GM12878 (cell line): ENCODE measurements around the gene TPCN2. TPM values are rescaled to one million over a fixed set of nuclear protein-coding genes. Genes with fewer than 3 reads are reported as not detected.

Source experiments
- ATAC-seq: fragments of 200-7000 bp; cut with Tn5 transposase; 3 replicates; pipeline ENCODE4 v1.9.1; 2020; ENCODE audit warnings: mild to moderate bottlenecking, moderate library complexity
- BruUV-seq: library from RNA; stranded (reverse); fragments of 400-500 nt; replicated peaks from 2 replicates; lab custom pipeline; 2021; lab: Mats Ljungman, UMichigan
- CTCF ChIA-PET: fragments of 300-600 bp; sonication (Branson Sonifier 250); formaldehyde crosslinking; extraction: SDS; loops from one replicate; lab custom pipeline; 2021; ENCODE audit warnings: inconsistent platforms; lab: Yijun Ruan, JAX
- POLR2A ChIA-PET: fragments of 350-600 bp; formaldehyde crosslinking; extraction: SDS; loops from one replicate; lab custom pipeline; 2021; ENCODE audit warnings: inconsistent platforms; lab: Charles Lee
- RAD21 ChIA-PET: fragments of 300-600 bp; sonication (Branson Sonifier 250); formaldehyde crosslinking; loops from one replicate; lab custom pipeline; 2023; ENCODE audit warnings: antibody characterized with exemption; ENCODE audit not compliant: unreplicated experiment; lab: Charles Lee
- SMC1A ChIA-PET: fragments of 300-600 bp; sonication (Branson Sonifier 250); formaldehyde crosslinking; loops from one replicate; lab custom pipeline; 2023; ENCODE audit not compliant: unreplicated experiment, uncharacterized antibody; lab: Charles Lee
- DNase-seq: peaks from one replicate; pipeline ENCODE4 v3.0.0-alpha.2; 2011; ENCODE audit warnings: low read depth, low spot score
- FAIRE-seq: peaks from 3 replicates; lab custom pipeline; 2011; peaks lifted over from hg19 to GRCh38; lab: Jason Lieb, UNC
- H2AFZ ChIP-seq: 2 replicates; pipeline ENCODE4 v1.6.0; 2011; ENCODE audit warnings: low read depth, low read length, control low read depth; ENCODE audit not compliant: control insufficient read depth
- H3K27ac ChIP-seq: 2 replicates; pipeline ENCODE4 v1.5.1; 2011; ENCODE audit warnings: control low read depth; ENCODE audit not compliant: control insufficient read depth, insufficient read depth
- H3K27me3 ChIP-seq, 2 experiments: replicated peaks in 1 of 2; 2 replicates each; pipeline versions ENCODE4 v1.6.0 to v1.6.1; 2011; ENCODE audit warnings: low read length in 1 of 2; ENCODE audit not compliant: control insufficient read depth in 2 of 2, insufficient read depth in 2 of 2
- H3K36me3 ChIP-seq, 2 experiments: 2 replicates each; pipeline ENCODE4 v1.5.1; 2011; ENCODE audit warnings: low read length in 1 of 2; ENCODE audit not compliant: control insufficient read depth in 2 of 2, insufficient read depth in 2 of 2
- H3K4me1 ChIP-seq: 2 replicates; pipeline ENCODE4 v1.6.1; 2011; ENCODE audit warnings: mild to moderate bottlenecking, low read length, moderate library complexity, mixed read lengths; ENCODE audit not compliant: control insufficient read depth, insufficient read depth
- H3K4me2 ChIP-seq: 2 replicates; pipeline ENCODE4 v1.6.0; 2011; ENCODE audit warnings: control low read depth; ENCODE audit not compliant: control insufficient read depth, insufficient read depth
- H3K4me3 ChIP-seq: fragments of 200-600 bp; sonication (generic); 2 replicates; pipeline ENCODE4 v1.5.1; 2016
- H3K79me2 ChIP-seq: 2 replicates; pipeline ENCODE4 v1.6.0; 2011; ENCODE audit warnings: low read length; ENCODE audit not compliant: control insufficient read depth, insufficient read depth
- H3K9ac ChIP-seq: 2 replicates; pipeline ENCODE4 v1.8.0; 2011; ENCODE audit warnings: low read length, control low read depth, mixed read lengths; ENCODE audit not compliant: control insufficient read depth, insufficient read depth
- H3K9me3 ChIP-seq: replicated peaks from 3 replicates; pipeline ENCODE4 v1.5.1; 2011; ENCODE audit warnings: mild to moderate bottlenecking, low read length; ENCODE audit not compliant: control insufficient read depth, insufficient read depth
- H4K20me1 ChIP-seq: 2 replicates; pipeline ENCODE4 v1.6.0; 2011; ENCODE audit not compliant: control insufficient read depth, insufficient read depth
- ATF7 ChIP-seq: fragments of 450-650 bp; IDR thresholded peaks from 2 replicates; pipeline ENCODE4 v1.6.1; 2016; ENCODE audit warnings: low read depth, mild to moderate bottlenecking
- CEBPB ChIP-seq, 2 experiments: fragments of 150-350 bp in 1 of 2; IDR thresholded peaks; 2 replicates each; pipeline ENCODE4 v1.6.1; 2012 to 2014; ENCODE audit warnings: low read depth in 2 of 2, low read length in 2 of 2, borderline replicate concordance in 1 of 2, inconsistent platforms in 1 of 2
- ESRRA ChIP-seq: IDR thresholded peaks from 2 replicates; pipeline ENCODE4 v1.6.1; 2012; ENCODE audit warnings: mild to moderate bottlenecking, low read length, improper control_type of control experiment
- FOXK2 ChIP-seq: fragments of 450-650 bp; IDR thresholded peaks from 2 replicates; pipeline ENCODE4 v1.6.1; 2017; ENCODE audit warnings: mild to moderate bottlenecking, moderate library complexity
- MYB ChIP-seq: fragments of 150-350 bp; IDR thresholded peaks from 2 replicates; pipeline ENCODE4 v1.6.1; 2014; ENCODE audit warnings: mild to moderate bottlenecking, low read depth, low read length, borderline replicate concordance
- NR2C2 ChIP-seq: IDR thresholded peaks from 2 replicates; pipeline ENCODE4 v1.6.1; 2011; ENCODE audit warnings: borderline replicate concordance, low read depth; ENCODE audit not compliant: control insufficient read depth, insufficient read length
- PAX5 ChIP-seq: IDR thresholded peaks from 2 replicates; pipeline ENCODE4 v1.6.1; 2011; ENCODE audit warnings: low read depth, low read length, borderline replicate concordance
- PAX8 ChIP-seq: fragments of 450-650 bp; IDR thresholded peaks from 2 replicates; pipeline ENCODE4 v1.6.1; 2017; ENCODE audit warnings: mild to moderate bottlenecking, moderate library complexity
- POLR2A ChIP-seq: IDR thresholded peaks from 2 replicates; pipeline ENCODE4 v1.6.1; 2011; ENCODE audit warnings: low read depth, mild to moderate bottlenecking, low read length
- SP1 ChIP-seq: IDR thresholded peaks from one replicate; pipeline ENCODE4 v1.6.1; 2011; ENCODE audit warnings: low read depth, low read length
- TCF3 ChIP-seq: IDR thresholded peaks from 2 replicates; pipeline ENCODE4 v1.6.1; 2012; ENCODE audit warnings: low read depth, mild to moderate bottlenecking, low read length, borderline replicate concordance; ENCODE audit not compliant: insufficient read depth
- WGBS: methylation state at CpG from one replicate; pipeline ENCODE4 v1.1.6; 2016; ENCODE audit warnings: low lambda C conversion rate; ENCODE audit not compliant: insufficient replicate concordance, insufficient coverage; ENCODE audit errors: missing lambda C conversion rate; 5-methylcytosine and 5-hydroxymethylcytosine counted together
- in situ Hi-C: fragments of 300-500 bp; cut with MboI; formaldehyde crosslinking; loops from 9 replicates; pipeline ENCODE4 v1.14.3; 2018; ENCODE audit warnings: mixed read lengths
- intact Hi-C: fragments of 100-400 bp; cut with micrococcal nuclease; formaldehyde crosslinking; loops from one replicate; pipeline ENCODE4 v1.14.2; 2022; ENCODE audit not compliant: unreplicated experiment
- polyA plus RNA-seq, 11 experiments: library from polyadenylated mRNA; depleted of rRNA in 4 of 11; unstranded in 6 of 11; stranded (reverse) in 5 of 11; fragments of >200 nt; fragmentation: Nextera tagmentation in 4 of 11; fragmentation: Illumina TruSeq in 1 of 11; extraction: Ambion mirVana in 4 of 11; extraction: Trizol in 1 of 11; gene quantifications; 1 replicate in 1 of 11; 2 replicates in 10 of 11; pipeline versions ENCODE4 v1.2.1 to v1.2.3, GENCODE V29; 2011 to 2016; ENCODE audit warnings: inconsistent platforms in 2 of 11, missing spikeins in 2 of 11, low read depth in 1 of 11
- total RNA-seq, 4 experiments: library from RNA; depleted of rRNA in 3 of 4; stranded (reverse); fragments of >200 nt in 3 of 4; fragmentation: Illumina TruSeq in 1 of 4; extraction: Trizol in 1 of 4; gene quantifications; 2 replicates each; pipeline versions ENCODE4 v1.2.1 to v1.2.3, GENCODE V29; 2013 to 2021
- TF ChIP-seq, protein P1 (sequence below): fragments of 450-650 bp; formaldehyde crosslinking; IDR thresholded peaks from 2 replicates; pipeline ENCODE4 v1.4.0; 2020; ENCODE audit warnings: mild to moderate bottlenecking, moderate library complexity
- TF ChIP-seq, protein P2 (sequence below): fragments of 450-650 bp; IDR thresholded peaks from 2 replicates; pipeline ENCODE4 v1.6.1; 2017; ENCODE audit warnings: mild to moderate bottlenecking, low read depth, inconsistent platforms; ENCODE audit not compliant: poor library complexity, severe bottlenecking
- TF ChIP-seq, protein P3 (sequence below): fragments of 450-650 bp; IDR thresholded peaks from 2 replicates; pipeline ENCODE4 v1.6.1; 2017; ENCODE audit warnings: low read depth, mild to moderate bottlenecking, moderate library complexity

The TPCN2 gene
- total and polyA plus RNA-seq, 10 of the 15 experiments (the other 5 are each of a cell fraction or from before 2014, with no cell fraction given): 1.7 to 18.4 (median 8.4) TPM

DNA sequence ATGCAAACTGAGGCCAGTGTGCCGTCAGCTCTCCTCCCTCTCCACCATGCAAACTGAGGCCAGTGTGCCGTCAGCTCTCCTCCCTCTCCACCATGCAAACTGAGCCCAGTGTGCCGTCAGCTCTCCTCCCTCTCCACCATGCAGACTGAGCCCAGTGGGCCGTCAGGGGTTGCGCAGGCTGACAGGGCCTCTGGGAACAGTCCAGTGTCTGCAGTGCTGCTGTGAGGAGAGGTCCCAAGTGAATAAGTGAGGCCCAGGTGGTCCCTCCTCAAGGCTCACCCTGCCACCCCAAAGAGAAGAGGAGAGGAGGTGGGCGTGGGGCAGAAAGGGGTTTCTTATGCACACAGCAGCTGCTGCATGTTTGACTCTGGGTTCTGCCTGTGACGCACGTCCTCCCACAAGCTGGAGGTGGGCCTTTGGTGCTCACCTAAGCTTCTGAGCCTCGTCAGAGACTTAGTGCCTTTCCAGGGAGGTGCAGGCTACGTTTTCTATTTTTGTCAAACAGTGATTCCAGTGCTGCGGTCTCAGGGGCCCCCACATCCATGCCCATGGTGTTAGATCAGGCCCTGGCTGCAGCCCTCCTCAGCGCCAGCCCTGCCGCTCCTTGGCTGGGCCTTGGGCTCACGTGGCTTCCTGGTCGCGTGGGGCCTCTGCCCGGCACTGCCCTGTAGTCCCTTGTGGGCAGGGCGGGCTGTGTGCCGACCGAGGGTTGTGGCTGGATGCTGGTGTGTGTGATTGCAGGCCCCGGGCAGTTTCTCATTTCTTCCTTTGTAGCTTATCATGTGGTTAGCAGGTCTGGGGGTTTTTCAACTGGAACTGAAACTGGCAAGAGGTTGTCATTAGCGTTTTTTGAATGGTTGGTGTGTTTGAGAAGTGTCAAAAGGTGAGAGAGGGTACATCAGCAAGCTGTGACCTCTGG lies 7.1 kb downstream of the TPCN2 start:
- no peaks in the 10 kb centered on the region for H3K9me3 ChIP-seq
- FAIRE-seq (peak; percentile 94), ATAC-seq (peak; percentile 85), DNase-seq (peak; percentile 94)
- WGBS: 21% methylated on average over 22 of the region's 22 CpGs
- intact Hi-C loops (loop anchor here (1.0 to 10.0 kb wide), 2 partner anchors 211 to 241 kb away; partner anchors contain the start of gene CPT1A), in situ Hi-C loops (no loop called here)
- H3K9ac ChIP-seq: peak overlapping the region; percentile 71
- peak overlapping the region; percentile 43; the same call in 1 of the 2 replicates for H3K4me3 ChIP-seq
- CTCF ChIA-PET: interaction anchor here (1.1 to 3.0 kb wide), 3 partner anchors 10 to 31 kb away, joined by 3 to 11 read pairs (median 3); no protein-coding TSS in a partner anchor
- POLR2A ChIA-PET: interaction anchor here (0.6 to 1.3 kb wide), 3 partner anchors 20 to 546 kb away, joined by 3 read pairs; no protein-coding TSS in a partner anchor
- SMC1A ChIA-PET: interaction anchor here (0.6 to 3.3 kb wide), 8 partner anchors 12 to 241 kb away, joined by 3 to 10 read pairs (median 4); no protein-coding TSS in a partner anchor
- no TSS peak for BruUV-seq
- peak overlapping the region; percentile 55 for H2AFZ ChIP-seq
- peak overlapping the region; percentile 92 for H3K27ac ChIP-seq
- no peaks in the 10 kb centered on the region for H3K27me3 ChIP-seq
- RAD21 ChIA-PET: interaction anchor here (1.5 to 1.9 kb wide), 6 partner anchors 7 to 587 kb away, joined by 3 to 7 read pairs (median 4); no protein-coding TSS in a partner anchor
- H3K36me3 ChIP-seq: peaks cover 5 to 15% of the 10 kb centered on the region in 2 experiments
- peaks cover 42% of the 10 kb centered on the region for H3K79me2 ChIP-seq
- peaks cover 50% of the 10 kb centered on the region for H3K4me1 ChIP-seq
- no peaks in the 10 kb centered on the region; the same call in 1 of the 2 replicates for H4K20me1 ChIP-seq
- peak overlapping the region; percentile 98 for H3K4me2 ChIP-seq
- no peak for TF ChIP-seq CEBPB (IDR thresholded peaks at IDR 0.05; ENCODE audit: borderline replicate concordance in 1 of 2, low read depth in 2 of 2, low read length in 2 of 2)
- TF ChIP-seq FOXK2: no peak
- TF ChIP-seq ESRRA: peak; percentile 72; the same call in 1 of the 2 replicates
- TF ChIP-seq, protein P1, sequence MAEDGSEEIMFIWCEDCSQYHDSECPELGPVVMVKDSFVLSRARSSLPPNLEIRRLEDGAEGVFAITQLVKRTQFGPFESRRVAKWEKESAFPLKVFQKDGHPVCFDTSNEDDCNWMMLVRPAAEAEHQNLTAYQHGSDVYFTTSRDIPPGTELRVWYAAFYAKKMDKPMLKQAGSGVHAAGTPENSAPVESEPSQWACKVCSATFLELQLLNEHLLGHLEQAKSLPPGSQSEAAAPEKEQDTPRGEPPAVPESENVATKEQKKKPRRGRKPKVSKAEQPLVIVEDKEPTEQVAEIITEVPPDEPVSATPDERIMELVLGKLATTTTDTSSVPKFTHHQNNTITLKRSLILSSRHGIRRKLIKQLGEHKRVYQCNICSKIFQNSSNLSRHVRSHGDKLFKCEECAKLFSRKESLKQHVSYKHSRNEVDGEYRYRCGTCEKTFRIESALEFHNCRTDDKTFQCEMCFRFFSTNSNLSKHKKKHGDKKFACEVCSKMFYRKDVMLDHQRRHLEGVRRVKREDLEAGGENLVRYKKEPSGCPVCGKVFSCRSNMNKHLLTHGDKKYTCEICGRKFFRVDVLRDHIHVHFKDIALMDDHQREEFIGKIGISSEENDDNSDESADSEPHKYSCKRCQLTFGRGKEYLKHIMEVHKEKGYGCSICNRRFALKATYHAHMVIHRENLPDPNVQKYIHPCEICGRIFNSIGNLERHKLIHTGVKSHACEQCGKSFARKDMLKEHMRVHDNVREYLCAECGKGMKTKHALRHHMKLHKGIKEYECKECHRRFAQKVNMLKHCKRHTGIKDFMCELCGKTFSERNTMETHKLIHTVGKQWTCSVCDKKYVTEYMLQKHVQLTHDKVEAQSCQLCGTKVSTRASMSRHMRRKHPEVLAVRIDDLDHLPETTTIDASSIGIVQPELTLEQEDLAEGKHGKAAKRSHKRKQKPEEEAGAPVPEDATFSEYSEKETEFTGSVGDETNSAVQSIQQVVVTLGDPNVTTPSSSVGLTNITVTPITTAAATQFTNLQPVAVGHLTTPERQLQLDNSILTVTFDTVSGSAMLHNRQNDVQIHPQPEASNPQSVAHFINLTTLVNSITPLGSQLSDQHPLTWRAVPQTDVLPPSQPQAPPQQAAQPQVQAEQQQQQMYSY (CRISPR knock-in tag): no peak
- peak; percentile 88 for TF ChIP-seq PAX5
- TF ChIP-seq, protein P2, sequence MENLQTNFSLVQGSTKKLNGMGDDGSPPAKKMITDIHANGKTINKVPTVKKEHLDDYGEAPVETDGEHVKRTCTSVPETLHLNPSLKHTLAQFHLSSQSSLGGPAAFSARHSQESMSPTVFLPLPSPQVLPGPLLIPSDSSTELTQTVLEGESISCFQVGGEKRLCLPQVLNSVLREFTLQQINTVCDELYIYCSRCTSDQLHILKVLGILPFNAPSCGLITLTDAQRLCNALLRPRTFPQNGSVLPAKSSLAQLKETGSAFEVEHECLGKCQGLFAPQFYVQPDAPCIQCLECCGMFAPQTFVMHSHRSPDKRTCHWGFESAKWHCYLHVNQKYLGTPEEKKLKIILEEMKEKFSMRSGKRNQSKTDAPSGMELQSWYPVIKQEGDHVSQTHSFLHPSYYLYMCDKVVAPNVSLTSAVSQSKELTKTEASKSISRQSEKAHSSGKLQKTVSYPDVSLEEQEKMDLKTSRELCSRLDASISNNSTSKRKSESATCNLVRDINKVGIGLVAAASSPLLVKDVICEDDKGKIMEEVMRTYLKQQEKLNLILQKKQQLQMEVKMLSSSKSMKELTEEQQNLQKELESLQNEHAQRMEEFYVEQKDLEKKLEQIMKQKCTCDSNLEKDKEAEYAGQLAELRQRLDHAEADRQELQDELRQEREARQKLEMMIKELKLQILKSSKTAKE: peak; percentile 93
- TF ChIP-seq, protein P3, sequence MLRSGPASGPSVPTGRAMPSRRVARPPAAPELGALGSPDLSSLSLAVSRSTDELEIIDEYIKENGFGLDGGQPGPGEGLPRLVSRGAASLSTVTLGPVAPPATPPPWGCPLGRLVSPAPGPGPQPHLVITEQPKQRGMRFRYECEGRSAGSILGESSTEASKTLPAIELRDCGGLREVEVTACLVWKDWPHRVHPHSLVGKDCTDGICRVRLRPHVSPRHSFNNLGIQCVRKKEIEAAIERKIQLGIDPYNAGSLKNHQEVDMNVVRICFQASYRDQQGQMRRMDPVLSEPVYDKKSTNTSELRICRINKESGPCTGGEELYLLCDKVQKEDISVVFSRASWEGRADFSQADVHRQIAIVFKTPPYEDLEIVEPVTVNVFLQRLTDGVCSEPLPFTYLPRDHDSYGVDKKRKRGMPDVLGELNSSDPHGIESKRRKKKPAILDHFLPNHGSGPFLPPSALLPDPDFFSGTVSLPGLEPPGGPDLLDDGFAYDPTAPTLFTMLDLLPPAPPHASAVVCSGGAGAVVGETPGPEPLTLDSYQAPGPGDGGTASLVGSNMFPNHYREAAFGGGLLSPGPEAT: peak; percentile 99
- peak; percentile 69; the same call in 1 of the 2 replicates for TF ChIP-seq TCF3
- peak; percentile 33 for TF ChIP-seq SP1
- TF ChIP-seq MYB: peak; percentile 51; the same call in 1 of the 2 replicates
- no peak for TF ChIP-seq PAX8
- no peak for TF ChIP-seq NR2C2
- peak; percentile 47; the same call in 1 of the 2 replicates for TF ChIP-seq POLR2A
- peak; percentile 90 for TF ChIP-seq ATF7
